Activated B cell treated with CpG ODN at 0.5 μM for 24 hours (primary cell): ENCODE measurements around the gene CTCFL. TPM values are rescaled to one million over a fixed set of nuclear protein-coding genes. Genes with fewer than 3 reads are reported as not detected.

Experiments used
- ATAC-seq: fragments of 200-7000 bp; cut with Tn5 transposase; one replicate; pipeline ENCODE4 v1.10.0; 2021; ENCODE audit warnings: low read depth, mild to moderate bottlenecking, moderate library complexity
- CTCF ChIA-PET: fragments of 350-600 bp; sonication (Branson Sonifier 250); formaldehyde crosslinking; loops from one replicate; lab custom pipeline; 2021; ENCODE audit warnings: antibody characterized with exemption; lab: Charles Lee
- POLR2A ChIA-PET: fragments of 350-600 bp; sonication (Branson Sonifier 250); formaldehyde crosslinking; loops from one replicate; lab custom pipeline; 2021; ENCODE audit warnings: antibody characterized with exemption; lab: Charles Lee
- DNase-seq: peaks from one replicate; pipeline ENCODE4 v3.0.0; 2022
- H3K27ac Mint-ChIP-seq: one replicate; pipeline ENCODE4 v1.8.0; 2020; ENCODE audit warnings: mixed read lengths
- H3K27me3 Mint-ChIP-seq: one replicate; pipeline ENCODE4 v1.8.0; 2021; ENCODE audit warnings: mixed read lengths
- H3K36me3 Mint-ChIP-seq: one replicate; pipeline ENCODE4 v1.8.0; 2021; ENCODE audit warnings: low read depth, mixed read lengths
- H3K4me1 Mint-ChIP-seq: one replicate; pipeline ENCODE4 v1.8.0; 2021; ENCODE audit warnings: mixed read lengths
- H3K4me3 Mint-ChIP-seq: one replicate; pipeline ENCODE4 v1.8.0; 2020; ENCODE audit warnings: mild to moderate bottlenecking, mixed read lengths
- H3K9me3 Mint-ChIP-seq: one replicate; pipeline ENCODE4 v1.8.0; 2020; ENCODE audit warnings: mixed read lengths
- intact Hi-C: fragments of 100-400 bp; cut with micrococcal nuclease; formaldehyde crosslinking; loops from one replicate; pipeline ENCODE4 v1.15.1; 2024
- total RNA-seq: library from RNA; stranded (reverse); gene quantifications from 2 replicates; pipeline ENCODE4 v1.2.3, GENCODE V29; 2022
- TF ChIP-seq, protein P1 (sequence below): fragments of 200-600 bp; IDR thresholded peaks from one replicate; pipeline ENCODE4 v1.8.0; 2022; ENCODE audit warnings: antibody characterized with exemption, mild to moderate bottlenecking

The CTCFL gene
- total RNA-seq, 1 donor from 2014 or later = not detected

GRCh38 chr20:57537822-57538221, 12.9 kb upstream of the CTCFL start:
- TF ChIP-seq, protein P1, sequence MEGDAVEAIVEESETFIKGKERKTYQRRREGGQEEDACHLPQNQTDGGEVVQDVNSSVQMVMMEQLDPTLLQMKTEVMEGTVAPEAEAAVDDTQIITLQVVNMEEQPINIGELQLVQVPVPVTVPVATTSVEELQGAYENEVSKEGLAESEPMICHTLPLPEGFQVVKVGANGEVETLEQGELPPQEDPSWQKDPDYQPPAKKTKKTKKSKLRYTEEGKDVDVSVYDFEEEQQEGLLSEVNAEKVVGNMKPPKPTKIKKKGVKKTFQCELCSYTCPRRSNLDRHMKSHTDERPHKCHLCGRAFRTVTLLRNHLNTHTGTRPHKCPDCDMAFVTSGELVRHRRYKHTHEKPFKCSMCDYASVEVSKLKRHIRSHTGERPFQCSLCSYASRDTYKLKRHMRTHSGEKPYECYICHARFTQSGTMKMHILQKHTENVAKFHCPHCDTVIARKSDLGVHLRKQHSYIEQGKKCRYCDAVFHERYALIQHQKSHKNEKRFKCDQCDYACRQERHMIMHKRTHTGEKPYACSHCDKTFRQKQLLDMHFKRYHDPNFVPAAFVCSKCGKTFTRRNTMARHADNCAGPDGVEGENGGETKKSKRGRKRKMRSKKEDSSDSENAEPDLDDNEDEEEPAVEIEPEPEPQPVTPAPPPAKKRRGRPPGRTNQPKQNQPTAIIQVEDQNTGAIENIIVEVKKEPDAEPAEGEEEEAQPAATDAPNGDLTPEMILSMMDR = no peak
- Mint-ChIP-seq H3K27ac (no peak overlapping the region), H3K36me3 (no peaks in the 10 kb centered on the region), H3K27me3 (peaks cover 41% of the 10 kb centered on the region), H3K9me3 (peaks cover 4% of the 10 kb centered on the region), H3K4me1 (no peaks in the 10 kb centered on the region), H3K4me3 (no peak overlapping the region)
- DNase-seq (no peak), ATAC-seq (no peak)
- intact Hi-C loops = no loop called here
- POLR2A ChIA-PET = no interaction called here
- CTCF ChIA-PET = no interaction called here

GRCh38 chr20:57536771-57537724, 12.1 kb upstream of the CTCFL start:
- Mint-ChIP-seq H3K4me3 (no peak overlapping the region), H3K36me3 (no peaks in the 10 kb centered on the region), H3K27ac (no peak overlapping the region), H3K27me3 (peaks cover 43% of the 10 kb centered on the region), H3K9me3 (peaks cover 4% of the 10 kb centered on the region), H3K4me1 (no peaks in the 10 kb centered on the region)
- TF ChIP-seq, protein P1 = no peak
- ATAC-seq = no peak
- intact Hi-C loops = no loop called here
- CTCF ChIA-PET = no interaction called here
- POLR2A ChIA-PET = no interaction called here
- no peak for DNase-seq

GRCh38 chr20:57536120-57536708, 11.3 kb upstream of the CTCFL start:
- H3K27ac Mint-ChIP-seq = no peak overlapping the region
- H3K4me3 Mint-ChIP-seq = no peak overlapping the region
- TF ChIP-seq, protein P1 = no peak
- ATAC-seq = no peak
- H3K27me3 Mint-ChIP-seq = peaks cover 41% of the 10 kb centered on the region
- ChIA-PET CTCF (no interaction called here), POLR2A (no interaction called here)
- intact Hi-C loops = no loop called here
- H3K9me3 Mint-ChIP-seq = peaks cover 4% of the 10 kb centered on the region
- no peaks in the 10 kb centered on the region for H3K4me1 Mint-ChIP-seq
- no peaks in the 10 kb centered on the region for H3K36me3 Mint-ChIP-seq
- DNase-seq = no peak

GRCh38 chr20:57535297-57535696, 10.4 kb upstream of the CTCFL start:
- Mint-ChIP-seq H3K4me3 (no peak overlapping the region), H3K27ac (no peak overlapping the region), H3K4me1 (no peaks in the 10 kb centered on the region), H3K27me3 (peaks cover 33% of the 10 kb centered on the region), H3K36me3 (no peaks in the 10 kb centered on the region), H3K9me3 (peaks cover 4% of the 10 kb centered on the region)
- POLR2A ChIA-PET = no interaction called here
- DNase-seq (no peak), ATAC-seq (no peak)
- TF ChIP-seq, protein P1 = no peak
- CTCF ChIA-PET = no interaction called here
- intact Hi-C loops = no loop called here

DNA sequence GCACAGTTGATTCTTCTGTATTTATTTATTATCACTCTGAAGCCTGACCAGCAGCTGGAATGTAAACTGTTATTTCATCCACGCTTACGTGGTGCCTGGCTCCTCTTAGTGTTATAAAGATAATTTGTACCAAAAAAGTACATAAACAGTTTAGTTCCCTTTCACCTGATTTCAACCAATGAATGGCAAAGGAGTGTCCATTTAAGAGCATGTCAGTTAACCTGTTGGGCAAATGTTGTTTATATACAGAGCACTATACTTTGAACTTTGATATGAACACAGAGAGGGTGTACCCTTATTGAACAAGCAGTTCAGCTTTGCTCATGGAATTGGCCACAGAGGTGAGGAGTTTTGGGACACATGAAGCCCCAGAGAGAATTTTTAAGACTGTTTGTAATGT, 7.2 kb upstream of the CTCFL start:
- CTCF ChIA-PET = no interaction called here
- H3K27me3 Mint-ChIP-seq = peaks cover 21% of the 10 kb centered on the region
- TF ChIP-seq, protein P1 = no peak
- POLR2A ChIA-PET = no interaction called here
- H3K4me3 Mint-ChIP-seq = no peak overlapping the region
- no peak overlapping the region for H3K27ac Mint-ChIP-seq
- intact Hi-C loops = no loop called here
- no peaks in the 10 kb centered on the region for H3K36me3 Mint-ChIP-seq
- DNase-seq (no peak), ATAC-seq (no peak)
- no peaks in the 10 kb centered on the region for H3K9me3 Mint-ChIP-seq
- no peaks in the 10 kb centered on the region for H3K4me1 Mint-ChIP-seq
